Upper lobe of left lung (tissue), 4 donors: ENCODE data around the gene METTL13.

ENCODE experiments used
- POLR2A ChIP-seq, 4 donors: fragments of 450-650 bp; IDR thresholded peaks; one replicate each; pipeline ENCODE4 v1.5.1; 2016 to 2017; ENCODE audit warnings: antibody characterized with exemption in 4 of 4, mild to moderate bottlenecking in 2 of 4
- POLR2AphosphoS5 ChIP-seq, 2 donors: sonication (generic); formaldehyde crosslinking; IDR thresholded peaks; one replicate each; pipeline ENCODE4 v1.5.1; 2017; ENCODE audit warnings: antibody characterized with exemption in 2 of 2
- TF ChIP-seq, protein P1 (sequence below), 6 experiments: fragments of 450-650 bp in 4 of 6; fragments of 200-600 bp in 2 of 6; sonication (generic) in 2 of 6; IDR thresholded peaks; one replicate each; pipeline ENCODE4 v1.5.1; 2016 to 2019; ENCODE audit warnings: antibody characterized with exemption in 6 of 6

DNA sequence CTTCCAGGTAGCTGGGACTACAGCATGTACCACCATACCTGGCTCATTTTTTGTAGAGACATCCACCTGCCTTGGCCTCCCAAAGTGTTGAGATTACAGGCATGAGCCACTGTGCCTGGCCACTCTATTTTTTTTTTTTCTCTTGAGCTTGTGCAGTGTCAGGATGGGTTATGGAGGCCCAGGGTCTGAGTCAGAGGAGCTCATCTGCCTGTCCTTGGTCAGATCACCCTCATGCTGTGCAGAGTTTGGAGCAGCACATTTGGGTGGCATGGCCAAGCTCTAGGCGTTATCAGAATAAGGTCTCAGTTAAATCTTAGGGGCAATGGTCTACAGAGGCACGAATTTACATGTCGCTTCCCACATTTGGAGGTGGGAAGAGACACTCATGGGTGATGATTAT, 16.9 kb downstream of the METTL13 start:
- TF ChIP-seq POLR2A (IDR thresholded peaks at IDR 0.05) (no peak), POLR2AphosphoS5 (IDR thresholded peaks at IDR 0.05) (no peak)
- TF ChIP-seq, protein P1, sequence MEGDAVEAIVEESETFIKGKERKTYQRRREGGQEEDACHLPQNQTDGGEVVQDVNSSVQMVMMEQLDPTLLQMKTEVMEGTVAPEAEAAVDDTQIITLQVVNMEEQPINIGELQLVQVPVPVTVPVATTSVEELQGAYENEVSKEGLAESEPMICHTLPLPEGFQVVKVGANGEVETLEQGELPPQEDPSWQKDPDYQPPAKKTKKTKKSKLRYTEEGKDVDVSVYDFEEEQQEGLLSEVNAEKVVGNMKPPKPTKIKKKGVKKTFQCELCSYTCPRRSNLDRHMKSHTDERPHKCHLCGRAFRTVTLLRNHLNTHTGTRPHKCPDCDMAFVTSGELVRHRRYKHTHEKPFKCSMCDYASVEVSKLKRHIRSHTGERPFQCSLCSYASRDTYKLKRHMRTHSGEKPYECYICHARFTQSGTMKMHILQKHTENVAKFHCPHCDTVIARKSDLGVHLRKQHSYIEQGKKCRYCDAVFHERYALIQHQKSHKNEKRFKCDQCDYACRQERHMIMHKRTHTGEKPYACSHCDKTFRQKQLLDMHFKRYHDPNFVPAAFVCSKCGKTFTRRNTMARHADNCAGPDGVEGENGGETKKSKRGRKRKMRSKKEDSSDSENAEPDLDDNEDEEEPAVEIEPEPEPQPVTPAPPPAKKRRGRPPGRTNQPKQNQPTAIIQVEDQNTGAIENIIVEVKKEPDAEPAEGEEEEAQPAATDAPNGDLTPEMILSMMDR (IDR thresholded peaks at IDR 0.05) = no peak
